Calu3 (cell line): ENCODE results near the gene PLXNA4. TPM values are rescaled to one million over a fixed set of nuclear protein-coding genes. Genes with fewer than 3 reads are reported as not detected.

Experiments
- BruUV-seq: library from RNA; stranded (reverse); fragments of 400-500 nt; replicated peaks from 2 replicates; lab custom pipeline; 2021; lab: Mats Ljungman, UMichigan
- CTCF ChIA-PET: fragments of 300-600 bp; sonication (Branson Sonifier 250); formaldehyde crosslinking; loops from one replicate; lab custom pipeline; 2022; ENCODE audit warnings: antibody characterized with exemption; lab: Charles Lee
- DNase-seq: peaks from one replicate; pipeline ENCODE4 v3.0.0; 2022
- H3K27ac Mint-ChIP-seq: one replicate; pipeline ENCODE4 v1.8.0; 2022; ENCODE audit warnings: mixed read lengths; ENCODE audit not compliant: unreplicated experiment
- H3K27me3 Mint-ChIP-seq: one replicate; pipeline ENCODE4 v1.8.0; 2022; ENCODE audit warnings: mixed read lengths; ENCODE audit not compliant: unreplicated experiment
- H3K36me3 Mint-ChIP-seq: one replicate; pipeline ENCODE4 v1.8.0; 2022; ENCODE audit warnings: mild to moderate bottlenecking, moderate library complexity, mixed read lengths; ENCODE audit not compliant: insufficient read depth, unreplicated experiment
- H3K4me1 Mint-ChIP-seq: one replicate; pipeline ENCODE4 v1.8.0; 2022; ENCODE audit warnings: mild to moderate bottlenecking, low read depth, mixed read lengths; ENCODE audit not compliant: unreplicated experiment
- H3K4me3 Mint-ChIP-seq: one replicate; pipeline ENCODE4 v1.8.0; 2022; ENCODE audit warnings: mild to moderate bottlenecking, low read depth, moderate library complexity, mixed read lengths; ENCODE audit not compliant: unreplicated experiment
- H3K9me3 Mint-ChIP-seq: one replicate; pipeline ENCODE4 v1.8.0; 2022; ENCODE audit warnings: low read depth, mixed read lengths; ENCODE audit not compliant: unreplicated experiment
- CTCF ChIP-seq: fragments of 200-600 bp; IDR thresholded peaks from one replicate; pipeline ENCODE4 v1.8.0; 2022; ENCODE audit warnings: antibody characterized with exemption; ENCODE audit not compliant: unreplicated experiment
- intact Hi-C: fragments of 100-400 bp; cut with micrococcal nuclease; formaldehyde crosslinking; loops from one replicate; pipeline ENCODE4 v1.10.0; 2022; ENCODE audit not compliant: unreplicated experiment
- total RNA-seq: library from RNA; stranded (reverse); gene quantifications from 2 replicates; pipeline ENCODE4 v1.2.3, GENCODE V29; 2022

PLXNA4 gene
- total RNA-seq, 1 experiment from 2014 or later: not detected

GRCh38 chr7:132319481-132319880 lies 256.8 kb downstream of the PLXNA4 start:
- no TSS peak for BruUV-seq
- no peak for DNase-seq
- Mint-ChIP-seq H3K4me3 (peak overlapping the region; percentile 8), H3K9me3 (peaks cover 3% of the 10 kb centered on the region), H3K4me1 (peaks cover 12% of the 10 kb centered on the region), H3K27ac (no peak overlapping the region), H3K27me3 (peaks cover 93% of the 10 kb centered on the region), H3K36me3 (no peaks in the 10 kb centered on the region)
- intact Hi-C loops: loop anchor here (10.0 kb wide), 1 partner anchor 1825 kb away; no protein-coding TSS in a partner anchor
- CTCF ChIA-PET: interaction anchor here (0.8 kb wide), 1 partner anchor 261 kb away, joined by 3 read pairs; no protein-coding TSS in a partner anchor
- no peak for TF ChIP-seq CTCF

GRCh38 chr7:132318352-132319318 lies 257.6 kb downstream of the PLXNA4 start:
- H3K27ac Mint-ChIP-seq: no peak overlapping the region
- peak; percentile 81 for TF ChIP-seq CTCF
- peaks cover 92% of the 10 kb centered on the region for H3K27me3 Mint-ChIP-seq
- CTCF ChIA-PET: interaction anchor here (0.7 to 1.1 kb wide), 4 partner anchors 20 to 460 kb away, joined by 3 to 12 read pairs (median 7); no protein-coding TSS in a partner anchor
- DNase-seq: peak; percentile 82
- intact Hi-C loops: loop anchor here (1.0 to 10.0 kb wide), 2 partner anchors 262 to 1826 kb away; no protein-coding TSS in a partner anchor
- H3K9me3 Mint-ChIP-seq: peaks cover 3% of the 10 kb centered on the region
- no peaks in the 10 kb centered on the region for H3K36me3 Mint-ChIP-seq
- no peak overlapping the region for H3K4me3 Mint-ChIP-seq
- peaks cover 12% of the 10 kb centered on the region for H3K4me1 Mint-ChIP-seq
- BruUV-seq: no TSS peak

GRCh38 chr7:132317701-132318351 lies 258.4 kb downstream of the PLXNA4 start:
- Mint-ChIP-seq H3K27me3 (peaks cover 92% of the 10 kb centered on the region), H3K27ac (no peak overlapping the region)
- no TSS peak for BruUV-seq

More at GRCh38 chr7:132317701-132318351, 258.4 kb downstream of the PLXNA4 start:
- TF ChIP-seq CTCF: no peak
- no peak for DNase-seq
- Mint-ChIP-seq H3K36me3 (no peaks in the 10 kb centered on the region), H3K4me3 (no peak overlapping the region), H3K9me3 (peaks cover 3% of the 10 kb centered on the region), H3K4me1 (peaks cover 12% of the 10 kb centered on the region)
- CTCF ChIA-PET: interaction anchor here (1.1 kb wide), 1 partner anchor 84 kb away, joined by 9 read pairs; no protein-coding TSS in a partner anchor
- intact Hi-C loops: loop anchor here (1.0 to 10.0 kb wide), 2 partner anchors 262 to 1827 kb away; no protein-coding TSS in a partner anchor
